ENCODE measurements around the gene POLL.
"Not testable (repeated sequence)": the region's sequence is repeated elsewhere in the genome, so short reads cannot be mapped to it uniquely, and the experiment has no call there.

Gene POLL

GRCh38 chr10:101587725-101588653 is at the start of gene POLL, which contains the start of gene DPCD:
TSS of gene POLL (minus strand) at chr10:101588257. CDS start at chr10:101587360, 897 bp downstream.
TSS of gene DPCD (plus strand) at chr10:101588321. CDS start at chr10:101588337, 16 bp downstream.
- DNase-seq: peak; percentile 97

- not testable (repeated sequence) for DNase-seq
Observed at GRCh38 chr10:101633510-101633909, 45.5 kb upstream of the POLL start.

GRCh38 chr10:101631821-101632475 is 43.9 kb upstream of the POLL start:
- no peak for DNase-seq

GRCh38 chr10:101630633-101630920 is 42.5 kb upstream of the POLL start:
- no peak for DNase-seq

GRCh38 chr10:101629837-101630632 is 42.0 kb upstream of the POLL start:
- no peak for DNase-seq

GRCh38 chr10:101625821-101626412 is 37.9 kb upstream of the POLL start:
- DNase-seq: no peak

GRCh38 chr10:101624526-101625102 is 36.6 kb upstream of the POLL start:
- no peak for DNase-seq

- no peak for DNase-seq
Observed at GRCh38 chr10:101623528-101623927, 35.5 kb upstream of the POLL start.

GRCh38 chr10:101619983-101620382 is 31.9 kb upstream of the POLL start:
- no peak for DNase-seq

- no peak for DNase-seq
Observed at GRCh38 chr10:101618871-101619270, 30.8 kb upstream of the POLL start.

GRCh38 chr10:101617824-101618568 is 29.9 kb upstream of the POLL start:
- DNase-seq: no peak

GRCh38 chr10:101617102-101617823 is 29.2 kb upstream of the POLL start:
- DNase-seq: no peak

GRCh38 chr10:101616415-101617101 is 28.5 kb upstream of the POLL start:
- DNase-seq: no peak

- DNase-seq: no peak
Observed at GRCh38 chr10:101615525-101616116, 27.6 kb upstream of the POLL start.

GRCh38 chr10:101614663-101615524 is 26.8 kb upstream of the POLL start:
- no peak for DNase-seq

GRCh38 chr10:101613646-101614045 is 25.6 kb upstream of the POLL start:
- no peak for DNase-seq

- no peak for DNase-seq
Observed at GRCh38 chr10:101612872-101613271, 24.8 kb upstream of the POLL start.

GRCh38 chr10:101612086-101612485 is 24.0 kb upstream of the POLL start:
- DNase-seq: no peak

All from left hindlimb (tissue), 1 donor.